ENCODE measurements around the gene LARGE1. TPM values are rescaled to one million over a fixed set of nuclear protein-coding genes. Genes with fewer than 3 reads are reported as not detected.

Gene LARGE1
- total RNA-seq, 6 experiments from 2014 or later, result 12.2 to 28.3 (median 15.2) TPM

GRCh38 chr22:33578752-33579151, 341.5 kb downstream of the LARGE1 start:
- no peak for TF ChIP-seq POLR2A (IDR thresholded peaks at IDR 0.05)
- TF ChIP-seq CTCF (IDR thresholded peaks at IDR 0.05), result no peak
- H3K9me3 ChIP-seq, result no peaks in the 10 kb centered on the region
- H3K27ac ChIP-seq, result no peak overlapping the region
- peak in 1 of 4 donors; percentile 40 for ATAC-seq
- H3K27me3 ChIP-seq, result no peaks in the 10 kb centered on the region
- peaks cover 0 to 18% (median 7%) of the 10 kb centered on the region in 4 donors for H3K4me1 ChIP-seq
- 71% methylated on average over 1 of the region's 1 CpG for WGBS (ENCODE audit: insufficient coverage, low coverage, low lambda C conversion rate, missing lambda C conversion rate)
- intact Hi-C loops (cut with DNase I), result loop anchor here (10.0 kb wide), 1 partner anchor 54 kb away; no protein-coding TSS in a partner anchor
- DNase-seq, result no peak
- H3K36me3 ChIP-seq, result no peaks in the 10 kb centered on the region
- H3K4me3 ChIP-seq, result no peak overlapping the region

- Histone ChIP-seq H3K27ac (no peak overlapping the region), H3K9me3 (no peaks in the 10 kb centered on the region), H3K4me3 (no peak overlapping the region), H3K27me3 (no peaks in the 10 kb centered on the region), H3K4me1 (peaks cover 0 to 25% (median 11%) of the 10 kb centered on the region in 4 donors), H3K36me3 (no peaks in the 10 kb centered on the region)
- peak in 3 of 4 donors; percentile 17 to 78 (median 40) for ATAC-seq
- intact Hi-C loops (cut with DNase I), result loop anchor here (10.0 kb wide), 1 partner anchor 53 kb away; no protein-coding TSS in a partner anchor
- TF ChIP-seq POLR2A (IDR thresholded peaks at IDR 0.05) (no peak), CTCF (IDR thresholded peaks at IDR 0.05) (no peak)
- no peak for DNase-seq
- WGBS (ENCODE audit: insufficient coverage, low coverage, low lambda C conversion rate, missing lambda C conversion rate), result 35% methylated on average over 4 of the region's 4 CpGs
These were observed 342.3 kb downstream of the LARGE1 start for GRCh38 chr22:33577862-33578411.

GRCh38 chr22:33576205-33576604, 344.1 kb downstream of the LARGE1 start:
- no peaks in the 10 kb centered on the region for H3K27me3 ChIP-seq
- H3K36me3 ChIP-seq, result no peaks in the 10 kb centered on the region
- peaks cover 0 to 25% (median 12%) of the 10 kb centered on the region in 4 donors for H3K4me1 ChIP-seq
- ATAC-seq (no peak), DNase-seq (no peak)
- TF ChIP-seq CTCF (IDR thresholded peaks at IDR 0.05), result no peak
- no peak for TF ChIP-seq POLR2A (IDR thresholded peaks at IDR 0.05)
- 73% methylated on average over 2 of the region's 3 CpGs for WGBS (ENCODE audit: insufficient coverage, low coverage, low lambda C conversion rate, missing lambda C conversion rate)
- intact Hi-C loops (cut with DNase I), result loop anchor here (10.0 kb wide), 1 partner anchor 51 kb away; no protein-coding TSS in a partner anchor
- no peaks in the 10 kb centered on the region for H3K9me3 ChIP-seq
- no peak overlapping the region for H3K4me3 ChIP-seq
- H3K27ac ChIP-seq, result no peak overlapping the region

GRCh38 chr22:33575771-33576170, 344.5 kb downstream of the LARGE1 start:
- H3K9me3 ChIP-seq, result no peaks in the 10 kb centered on the region
- TF ChIP-seq CTCF (IDR thresholded peaks at IDR 0.05) (no peak), POLR2A (IDR thresholded peaks at IDR 0.05) (no peak)
- no peak overlapping the region for H3K27ac ChIP-seq
- H3K27me3 ChIP-seq, result no peaks in the 10 kb centered on the region
- no peaks in the 10 kb centered on the region for H3K36me3 ChIP-seq
- ATAC-seq (no peak), DNase-seq (no peak)
- no peak overlapping the region for H3K4me3 ChIP-seq
- intact Hi-C loops (cut with DNase I), result loop anchor here (10.0 kb wide), 1 partner anchor 51 kb away; no protein-coding TSS in a partner anchor
- H3K4me1 ChIP-seq, result peaks cover 0 to 25% (median 12%) of the 10 kb centered on the region in 4 donors
- WGBS (ENCODE audit: insufficient coverage, low coverage, low lambda C conversion rate, missing lambda C conversion rate), result 95% methylated on average over 7 of the region's 7 CpGs
